OCI-M2 (cell line): ENCODE results near the gene CACNB4.

Source experiments
- DNase-seq: peaks from one replicate; lab custom pipeline; 2025; ENCODE audit not compliant: unreplicated experiment; lab: John Stamatoyannopoulos, UW

Gene CACNB4

DNA sequence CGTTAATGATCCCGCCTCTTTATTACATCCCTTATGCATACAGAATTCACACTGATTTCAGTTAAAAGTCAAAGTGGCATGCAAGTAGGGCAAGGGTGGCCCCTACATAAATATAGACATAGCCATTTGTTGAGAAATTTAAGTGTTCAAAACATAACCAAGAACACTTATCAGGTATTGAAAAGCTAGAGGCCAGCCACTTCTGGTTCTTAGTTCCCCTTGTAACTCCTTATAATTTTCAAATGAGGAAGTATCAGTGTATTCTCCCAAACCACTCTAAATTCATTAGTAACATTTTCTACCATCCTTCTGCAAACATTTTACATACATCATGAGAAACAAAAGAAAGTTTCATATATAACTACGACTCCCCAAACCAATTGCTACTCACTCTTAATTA is 264.9 kb downstream of the CACNB4 start:
- DNase-seq, result no peak

DNA sequence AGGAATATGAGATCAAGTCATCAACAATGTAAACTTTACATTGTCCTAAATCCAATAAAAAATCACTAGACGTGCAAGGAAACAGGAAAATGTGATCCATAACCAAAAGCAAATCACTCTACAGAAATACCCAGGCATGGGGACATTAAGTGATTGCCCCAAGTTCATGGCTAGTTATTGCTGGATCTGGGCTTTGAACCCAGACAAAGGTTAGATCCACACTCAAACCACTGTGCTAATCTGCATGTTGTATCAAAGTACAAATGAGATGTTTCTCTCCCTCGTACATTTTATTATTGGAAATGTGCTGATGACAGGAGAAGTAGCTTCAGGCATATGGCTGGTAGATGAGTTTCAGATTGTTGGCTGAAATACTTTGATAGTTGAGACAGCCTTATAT is 267.9 kb downstream of the CACNB4 start:
- no peak for DNase-seq

DNA sequence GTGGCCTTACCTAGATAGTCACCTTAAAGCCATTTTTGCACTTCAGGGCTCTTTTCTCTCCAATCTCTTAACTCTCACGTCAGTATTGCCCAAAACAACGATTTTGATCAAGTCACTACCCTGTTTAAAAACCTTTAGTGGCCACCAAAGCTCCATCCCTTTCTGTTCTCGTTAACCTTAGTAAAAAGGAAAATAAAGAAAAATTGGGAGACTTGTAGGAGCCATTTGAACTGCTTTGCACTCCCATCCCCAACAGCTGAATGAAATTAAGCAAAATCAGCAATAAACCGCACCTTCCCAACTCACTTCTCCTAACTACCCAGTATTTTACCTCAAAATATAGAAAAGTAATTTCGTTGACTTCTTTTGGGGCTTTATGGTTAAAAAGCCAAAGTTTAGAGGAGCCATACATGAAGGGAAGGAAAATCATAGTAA is 269.9 kb downstream of the CACNB4 start:
- DNase-seq, result no peak

DNA sequence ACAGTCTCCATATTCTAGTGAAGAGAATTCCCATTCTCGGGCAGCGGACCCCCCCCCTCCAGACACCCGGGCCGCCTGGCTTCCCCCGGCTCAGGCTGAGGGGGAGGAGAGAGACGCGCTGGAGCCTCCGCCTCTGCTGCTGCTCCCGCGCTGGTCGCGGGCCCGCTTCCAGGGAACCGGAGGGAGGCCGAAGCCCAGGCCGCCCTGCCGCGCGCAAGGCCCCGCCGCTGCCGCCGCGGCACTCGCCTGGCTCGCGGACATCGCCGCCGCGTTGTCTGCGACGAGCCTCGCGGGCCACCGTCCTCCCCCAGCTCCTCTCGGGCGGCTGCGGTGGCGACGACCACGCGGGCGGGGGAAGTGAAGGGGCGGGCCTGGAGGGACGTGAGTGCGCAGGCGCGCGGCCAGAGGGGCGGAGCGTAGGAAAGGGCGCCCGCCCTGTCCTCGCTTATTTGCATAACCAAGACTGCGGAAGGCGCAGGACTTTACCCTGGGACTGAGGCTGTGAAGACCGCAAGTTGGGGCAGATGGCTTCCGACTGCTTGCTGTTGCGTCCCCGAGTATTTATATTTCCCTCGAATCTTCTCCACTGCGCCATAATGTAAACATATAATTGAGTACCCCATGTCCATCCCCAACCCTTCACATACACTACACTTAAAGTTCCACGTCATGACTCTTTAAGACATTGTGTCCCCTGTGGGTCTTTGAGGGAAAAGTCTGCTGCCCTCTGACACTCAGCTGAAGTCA is 270.5 kb downstream of the CACNB4 start, which contains the start of gene ARL5A:
Gene ARL5A (minus strand): TSS at position 279 of the 747 bp plus-strand sequence. CDS start 245 bp downstream, at position 34.
- DNase-seq, result peak; percentile 42

DNA sequence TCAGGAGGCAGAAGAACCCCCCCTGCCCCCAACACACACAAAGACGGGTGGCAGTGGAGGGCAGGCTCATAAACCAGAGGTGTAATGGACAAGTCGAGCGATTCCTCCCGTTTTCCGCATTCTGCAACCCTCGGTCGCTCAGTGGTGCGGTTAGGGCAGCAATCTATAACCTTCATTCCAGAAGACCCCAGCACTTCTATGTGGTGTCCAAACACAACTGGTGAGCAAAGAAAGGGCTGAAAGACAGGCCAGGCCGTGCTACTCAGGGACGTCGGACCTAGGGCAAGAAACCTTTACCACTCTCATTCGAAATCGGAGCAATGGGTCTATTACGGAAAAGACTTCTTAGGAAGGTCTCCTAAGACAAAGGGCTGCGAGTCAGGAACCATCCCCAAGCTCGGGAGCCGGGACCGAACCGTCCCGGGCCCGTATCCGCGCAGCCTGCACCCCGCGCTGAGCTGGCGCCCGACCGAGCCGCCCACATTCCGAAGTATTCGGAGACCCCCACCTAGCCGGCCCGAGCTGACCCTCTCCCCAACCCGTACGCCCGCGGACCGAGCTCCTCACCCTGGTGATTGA is 271.2 kb downstream of the CACNB4 start:
- DNase-seq, result no peak

DNA sequence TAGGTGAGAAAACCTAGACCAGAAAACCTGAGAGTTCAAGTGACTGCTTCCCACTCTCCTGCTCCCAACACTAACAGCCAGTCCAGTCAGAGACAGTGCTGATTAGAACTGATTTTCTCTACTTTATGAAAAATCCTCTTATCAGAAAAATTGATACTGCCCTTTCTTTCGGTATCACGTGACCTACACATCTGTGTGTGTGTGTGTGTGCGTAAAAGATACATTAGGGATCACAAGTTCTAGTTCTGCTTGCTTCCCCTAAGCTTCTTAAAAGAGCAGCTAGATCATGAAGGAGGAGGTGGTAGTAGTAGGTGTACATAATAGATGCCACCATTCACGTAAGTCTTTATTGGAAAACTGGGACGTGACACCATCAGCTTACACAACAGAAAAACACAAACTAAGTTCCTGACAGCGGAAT is 272.1 kb downstream of the CACNB4 start:
- no peak for DNase-seq

DNA sequence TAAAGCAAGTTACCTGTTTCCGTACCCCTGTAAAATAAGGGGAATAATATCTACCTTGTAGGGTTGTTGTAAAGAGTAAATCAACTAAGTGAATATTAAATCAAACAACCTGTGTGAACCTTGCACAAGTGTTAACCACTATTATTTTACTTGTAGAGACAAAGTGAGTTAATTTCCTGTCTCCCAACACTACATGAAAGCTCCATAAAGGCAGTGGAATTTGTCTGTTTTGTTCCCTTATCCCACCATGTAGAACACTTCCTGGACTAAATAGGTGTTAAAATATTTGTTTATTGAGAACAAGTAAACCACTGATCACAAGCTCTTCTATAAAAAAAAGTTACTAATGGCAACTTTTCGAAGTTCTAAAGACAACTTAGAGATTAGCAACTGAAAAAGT is 274.0 kb downstream of the CACNB4 start:
- DNase-seq, result no peak

DNA sequence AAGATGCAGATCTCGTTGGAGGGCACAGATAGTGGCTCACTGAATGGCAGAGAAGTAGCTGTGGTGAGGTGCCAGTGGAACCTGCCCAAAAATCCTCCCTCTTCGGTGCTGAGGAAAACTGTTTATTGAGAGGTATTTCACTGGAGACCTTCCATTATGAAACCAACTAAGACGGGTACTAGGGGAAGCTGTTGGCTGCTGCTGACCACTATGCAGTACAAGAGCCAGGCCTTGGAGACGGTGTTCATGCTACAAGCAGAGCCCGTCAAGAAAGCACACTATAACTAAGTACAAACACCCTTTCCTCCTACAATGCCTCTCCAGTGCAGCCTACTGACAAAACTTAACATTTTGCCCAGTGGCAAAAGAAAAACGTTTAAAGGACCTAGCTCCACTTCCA is 275.2 kb downstream of the CACNB4 start:
- no peak for DNase-seq

DNA sequence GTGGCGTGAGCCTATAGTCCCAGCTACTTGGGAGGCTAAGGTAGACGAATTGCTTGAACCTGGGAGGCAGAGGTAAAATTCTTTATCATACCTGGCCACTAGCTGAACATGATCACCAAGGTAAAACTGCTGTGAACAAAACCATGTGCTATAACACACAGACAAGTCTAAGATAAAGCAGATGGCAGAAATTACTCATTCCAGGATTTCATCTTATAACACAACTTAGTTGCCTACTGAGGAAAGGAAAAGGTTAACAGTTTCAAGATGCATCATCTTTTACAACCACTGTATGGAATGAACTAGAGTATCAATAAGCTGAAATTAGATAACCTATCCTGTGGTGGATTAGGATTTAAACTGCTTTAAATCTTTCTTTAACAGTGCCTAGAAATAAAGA is 278.9 kb downstream of the CACNB4 start:
- DNase-seq, result no peak

DNA sequence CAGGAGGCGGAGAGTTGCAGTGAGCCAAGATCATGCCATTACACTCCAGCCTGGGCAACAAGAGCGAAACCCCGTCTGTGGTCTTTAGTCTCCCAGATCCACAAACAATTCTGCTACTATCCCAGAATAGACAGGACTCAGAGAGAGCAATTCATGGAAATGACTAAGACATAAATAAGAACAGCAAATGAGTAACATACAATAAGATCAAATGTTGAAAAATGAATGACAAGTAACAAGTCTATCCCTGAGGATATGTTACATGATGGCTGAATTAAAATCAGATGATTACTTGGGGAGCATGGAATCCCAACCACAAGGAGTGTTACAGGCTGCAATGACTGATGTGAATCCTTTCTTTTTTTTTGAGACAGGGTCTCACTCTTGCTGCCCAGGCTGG is 280.9 kb downstream of the CACNB4 start:
- DNase-seq, result no peak

DNA sequence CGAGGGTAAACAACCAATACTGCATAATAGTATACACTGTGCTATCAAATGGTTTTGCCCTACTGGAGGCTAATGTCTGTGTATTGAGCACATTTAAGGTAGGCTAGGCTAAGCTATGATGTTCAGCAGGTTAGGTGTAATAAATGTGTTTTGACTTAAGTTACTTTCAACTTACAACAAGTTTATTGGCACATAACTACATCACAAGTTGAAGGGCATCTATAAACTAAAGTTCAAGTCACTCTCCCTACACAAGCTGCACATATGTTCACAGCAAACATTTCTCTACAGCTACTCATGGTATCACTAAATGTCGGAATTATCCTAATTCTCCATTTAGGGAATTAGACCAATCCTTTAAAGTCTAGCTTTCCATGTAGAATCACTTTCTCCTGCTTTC is 282.0 kb downstream of the CACNB4 start:
- no peak for DNase-seq

DNA sequence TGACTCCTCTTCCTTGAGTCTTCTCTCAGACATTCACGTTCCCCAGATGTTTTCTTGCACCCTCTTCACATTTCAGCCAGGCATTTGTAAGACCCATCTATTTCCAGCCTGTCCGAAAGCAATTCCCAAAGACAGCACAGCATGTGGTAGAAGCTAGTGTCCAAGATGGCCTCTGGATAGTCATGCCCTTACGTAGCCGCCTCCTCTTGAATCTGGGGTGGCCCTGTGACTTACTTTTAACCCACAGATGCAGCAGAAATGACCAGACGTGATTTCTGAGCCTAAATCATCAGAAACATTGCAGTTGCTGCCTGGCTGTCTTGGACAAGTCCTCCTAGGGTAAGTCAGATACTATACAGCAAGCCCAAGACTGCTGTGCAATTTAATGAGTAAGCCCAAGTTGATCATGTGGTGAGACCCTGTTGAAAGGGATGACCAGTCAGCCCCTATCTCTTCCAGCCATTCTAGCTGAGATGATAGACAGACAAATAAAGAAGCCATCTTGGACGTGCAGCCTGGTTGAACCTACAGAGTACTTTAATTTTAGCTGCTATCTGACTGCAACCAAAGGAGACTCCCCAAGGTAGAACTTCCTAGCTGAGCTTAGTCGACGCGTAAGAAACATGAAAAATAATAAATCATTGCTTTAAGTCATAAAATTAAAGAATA is 282.9 kb downstream of the CACNB4 start:
- no peak for DNase-seq

DNA sequence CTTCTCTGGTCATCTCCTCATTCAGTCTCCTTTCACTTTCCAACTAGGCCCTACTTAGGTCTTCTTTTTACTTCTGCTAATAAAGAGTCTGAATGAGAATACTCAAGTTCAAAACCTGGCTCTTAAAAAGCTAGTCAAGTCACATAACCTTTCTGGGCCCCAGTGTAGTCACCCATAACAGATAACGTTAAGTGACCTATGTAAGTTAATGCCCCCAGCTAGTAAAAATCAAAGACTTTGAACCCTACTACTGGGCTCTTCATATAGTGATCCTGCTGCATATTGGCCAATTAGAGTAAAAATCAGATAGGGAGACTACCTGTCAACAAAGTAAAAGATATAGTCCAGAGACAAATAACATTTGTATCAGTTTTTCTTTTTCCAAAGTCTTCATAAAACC is 288.4 kb downstream of the CACNB4 start:
- no peak for DNase-seq

DNA sequence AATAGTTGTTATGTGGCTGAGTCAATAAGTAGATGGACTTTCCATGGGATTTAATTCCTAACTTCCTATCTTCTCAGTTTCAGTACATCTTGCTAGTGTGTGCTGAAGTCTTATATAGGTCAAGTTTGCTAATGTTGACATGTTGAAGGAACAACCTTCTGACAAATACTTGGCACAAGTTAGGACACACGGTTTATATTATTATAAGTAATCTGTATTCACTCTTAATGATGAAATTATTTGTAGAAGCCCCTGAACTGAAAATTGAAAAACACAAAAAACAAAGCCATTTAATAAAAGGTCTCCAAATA is 289.8 kb downstream of the CACNB4 start:
- DNase-seq, result no peak

DNA sequence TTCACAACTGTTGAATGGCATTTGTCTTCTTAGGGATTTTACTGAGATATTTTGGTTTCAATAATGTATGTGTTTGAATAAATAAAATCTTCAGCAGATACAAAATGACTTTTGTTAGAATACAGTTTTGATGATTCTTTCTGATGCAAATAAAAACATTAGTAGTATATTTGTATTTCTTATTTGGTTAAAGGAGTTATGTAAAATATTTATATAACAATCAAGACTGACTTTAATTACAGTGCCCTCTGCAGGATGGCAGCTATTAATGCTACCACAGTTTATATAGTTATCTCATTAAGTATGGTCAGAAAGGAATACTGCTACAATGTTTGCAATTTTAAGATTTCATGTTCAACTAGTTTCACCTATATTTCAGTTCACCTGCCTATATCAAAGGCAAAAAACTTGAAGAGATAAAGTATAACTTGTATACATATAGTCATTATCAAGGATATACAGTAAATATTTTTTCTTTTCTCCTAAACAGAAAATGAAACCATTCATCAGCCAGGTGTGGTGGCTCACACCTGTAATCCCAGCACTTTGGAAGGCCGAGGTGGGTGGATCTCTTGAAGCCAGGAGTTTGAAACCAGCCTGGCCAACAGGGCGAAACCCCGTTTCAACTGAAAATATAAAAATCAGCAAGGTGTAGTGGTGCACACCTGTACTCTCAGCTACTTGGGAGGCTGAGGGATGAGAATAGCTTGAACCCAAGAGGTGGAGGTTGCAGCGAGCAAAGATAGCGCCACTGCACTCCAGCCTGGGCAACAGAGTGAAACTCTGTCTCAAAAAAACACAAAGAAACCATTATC is 290.4 kb downstream of the CACNB4 start:
- DNase-seq, result no peak

DNA sequence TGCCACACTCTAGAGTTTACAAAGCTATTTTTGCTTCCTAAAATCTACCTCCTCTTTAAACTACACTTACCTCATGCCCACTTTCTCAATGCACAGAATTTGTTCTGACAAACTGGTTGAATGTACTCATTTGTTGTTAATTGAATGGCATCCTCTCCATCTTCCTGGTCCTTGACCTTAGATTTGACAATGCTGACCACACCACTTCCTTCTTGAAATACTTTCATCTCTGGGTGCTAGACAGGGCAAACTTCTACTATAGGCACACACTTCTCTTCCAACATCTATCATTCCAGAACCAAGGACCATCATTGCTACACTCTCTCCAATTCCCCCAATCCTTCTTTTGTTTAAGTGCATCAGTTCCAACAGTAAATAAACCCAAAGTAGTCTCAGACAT is 292.9 kb downstream of the CACNB4 start:
- DNase-seq, result no peak

DNA sequence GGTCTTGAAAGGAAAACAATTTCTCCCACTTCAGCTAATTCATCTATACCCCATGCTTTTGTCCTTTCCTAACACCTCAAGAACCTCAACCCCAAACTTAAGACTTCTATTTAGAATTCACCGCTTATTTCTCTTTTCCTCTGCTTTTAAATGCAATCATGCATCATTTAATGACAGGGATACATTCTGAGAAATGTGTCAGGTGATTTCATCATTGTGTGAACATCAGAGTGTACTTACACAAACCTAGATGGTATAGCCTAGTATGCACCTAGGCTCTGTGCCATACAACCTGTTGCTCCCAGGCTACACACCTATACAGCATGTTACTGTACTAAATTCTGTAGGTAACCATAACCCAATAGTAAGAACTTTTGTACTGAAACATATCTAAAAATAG is 293.5 kb downstream of the CACNB4 start:
- DNase-seq, result no peak

DNA sequence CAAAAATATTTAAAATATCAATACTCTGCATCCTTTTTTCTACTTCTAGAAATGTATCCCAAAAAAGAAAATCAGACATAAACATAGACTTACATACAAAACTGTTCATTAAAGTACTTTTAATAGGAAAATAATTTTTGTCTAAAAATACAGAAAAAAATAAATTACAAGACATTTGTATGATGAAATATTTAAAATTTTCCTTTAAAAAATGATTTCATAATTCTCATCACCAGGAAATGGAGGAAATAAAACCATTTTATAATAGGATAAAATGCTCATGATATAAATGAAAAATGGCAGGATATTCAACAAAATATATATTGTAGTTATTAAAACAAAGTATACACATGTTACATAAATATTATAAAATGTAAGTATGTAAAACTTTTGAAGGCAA is 295.0 kb downstream of the CACNB4 start:
- DNase-seq, result no peak

DNA sequence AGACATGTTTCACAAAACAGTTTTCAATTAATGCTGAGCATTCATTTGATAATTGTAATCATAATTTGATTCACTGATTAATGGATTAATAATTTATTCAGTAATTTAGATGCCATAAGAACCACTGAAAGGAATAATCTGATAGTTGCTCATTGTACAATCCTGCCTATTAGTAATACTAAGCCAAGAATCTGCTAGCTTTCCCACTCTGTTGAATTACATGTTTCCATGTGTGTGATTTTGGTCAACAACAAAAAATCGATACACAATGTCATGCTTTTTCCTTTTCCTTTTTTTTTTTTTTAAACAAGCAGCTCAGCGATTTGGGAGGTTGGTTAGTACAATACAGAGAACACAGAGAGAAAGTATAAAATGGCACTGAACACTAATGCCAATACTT is 296.5 kb downstream of the CACNB4 start:
- no peak for DNase-seq

DNA sequence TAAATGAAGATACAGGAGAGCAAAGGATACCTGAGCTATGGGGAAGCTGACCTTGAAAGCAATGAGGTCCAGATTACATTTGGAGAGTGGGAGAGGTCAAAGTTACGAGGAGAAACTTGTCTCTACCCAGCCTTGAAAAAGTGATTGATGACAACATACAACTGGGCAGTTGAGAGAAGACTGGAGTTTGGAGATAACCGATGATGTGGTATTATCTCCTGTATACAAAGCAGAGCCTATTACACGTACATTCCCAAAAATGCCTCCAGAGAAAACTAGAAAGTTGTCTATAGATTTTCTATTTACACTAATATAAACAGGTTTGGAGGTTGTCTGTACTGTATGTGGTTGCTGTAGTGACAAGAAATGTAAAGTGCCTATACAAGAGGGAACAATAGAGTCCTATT is 299.0 kb downstream of the CACNB4 start:
- no peak for DNase-seq

DNA sequence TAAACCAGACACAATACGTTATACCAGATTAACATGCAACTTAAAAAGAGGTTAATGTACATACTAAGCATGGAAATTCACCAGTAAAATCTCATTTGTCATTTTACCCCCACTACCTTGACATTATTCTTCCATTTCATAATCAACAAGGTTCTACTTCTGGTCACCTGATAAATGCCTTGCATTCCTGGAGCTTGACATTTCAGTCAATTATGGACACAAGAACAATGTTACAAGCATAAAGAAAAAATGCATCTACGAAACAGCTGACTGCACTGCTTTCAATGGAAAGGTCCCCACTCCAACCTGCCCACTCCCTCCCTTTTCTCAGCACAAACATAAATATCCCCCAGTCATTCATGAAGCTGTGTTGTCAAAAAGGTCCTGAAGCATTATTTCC is 302.1 kb downstream of the CACNB4 start:
- no peak for DNase-seq
